WTC11 (cell line): Measurements from ENCODE around the gene IFT52.

Experiments used
- NR1H2 ChIP-seq: sonication (generic); formaldehyde crosslinking; IDR thresholded peaks from 2 replicates; pipeline ENCODE4 v1.9.0; 2021; ENCODE audit warnings: mild to moderate bottlenecking, moderate library complexity, missing genetic modification reagents
- ZNF121 ChIP-seq: sonication (generic); formaldehyde crosslinking; IDR thresholded peaks from 2 replicates; pipeline ENCODE4 v1.8.0; 2023; ENCODE audit warnings: missing genetic modification reagents
- TF ChIP-seq, protein P1 (sequence below): sonication (generic); formaldehyde crosslinking; IDR thresholded peaks from 2 replicates; pipeline ENCODE4 v1.8.0; 2022; ENCODE audit warnings: mild to moderate bottlenecking, missing genetic modification reagents
- TF ChIP-seq, protein P2 (sequence below): sonication (generic); formaldehyde crosslinking; IDR thresholded peaks from 2 replicates; pipeline ENCODE4 v1.8.0; 2022; ENCODE audit warnings: mild to moderate bottlenecking, missing genetic modification reagents

DNA sequence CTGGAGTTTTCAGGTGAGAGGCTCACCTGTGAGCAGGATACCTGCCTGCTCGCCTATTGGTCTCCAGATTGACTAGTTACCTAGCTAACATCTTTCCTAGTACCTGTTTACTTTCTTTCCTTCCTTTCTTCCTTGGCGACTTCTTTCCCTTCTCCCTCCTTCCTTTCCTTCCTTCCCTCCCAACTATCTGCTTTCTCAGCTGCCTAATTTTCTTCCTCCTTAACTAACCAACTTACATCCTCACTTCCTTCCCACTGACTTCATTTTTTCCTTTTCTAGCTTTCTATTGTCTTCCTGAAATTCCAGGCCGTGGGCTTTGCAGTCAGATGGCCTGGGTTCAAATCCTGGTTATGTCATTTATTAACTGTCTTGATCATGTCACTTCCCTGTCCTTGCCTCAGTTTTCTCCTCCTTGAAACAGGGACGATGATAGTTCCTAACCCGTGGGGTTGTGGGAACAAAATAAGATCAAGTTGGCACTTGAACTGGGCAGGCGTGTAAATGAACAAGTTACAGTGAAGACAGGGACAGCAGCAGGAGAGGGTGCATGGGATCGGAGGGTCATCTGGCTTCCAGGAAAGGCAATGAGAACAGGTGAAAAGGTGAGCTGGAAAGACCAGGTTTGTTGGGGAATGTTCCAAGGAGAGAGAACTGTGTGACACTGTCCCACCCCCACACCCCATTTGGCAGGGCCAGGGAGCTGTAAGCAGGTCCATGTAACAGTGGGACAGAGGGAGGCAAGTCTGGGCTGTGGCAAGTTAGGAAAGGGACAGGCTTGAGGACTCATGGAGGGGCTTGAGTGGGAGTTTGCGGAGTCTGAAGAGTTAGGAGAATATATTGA is 31.4 kb upstream of the IFT52 start:
- TF ChIP-seq, protein P1, sequence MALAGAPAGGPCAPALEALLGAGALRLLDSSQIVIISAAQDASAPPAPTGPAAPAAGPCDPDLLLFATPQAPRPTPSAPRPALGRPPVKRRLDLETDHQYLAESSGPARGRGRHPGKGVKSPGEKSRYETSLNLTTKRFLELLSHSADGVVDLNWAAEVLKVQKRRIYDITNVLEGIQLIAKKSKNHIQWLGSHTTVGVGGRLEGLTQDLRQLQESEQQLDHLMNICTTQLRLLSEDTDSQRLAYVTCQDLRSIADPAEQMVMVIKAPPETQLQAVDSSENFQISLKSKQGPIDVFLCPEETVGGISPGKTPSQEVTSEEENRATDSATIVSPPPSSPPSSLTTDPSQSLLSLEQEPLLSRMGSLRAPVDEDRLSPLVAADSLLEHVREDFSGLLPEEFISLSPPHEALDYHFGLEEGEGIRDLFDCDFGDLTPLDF, result no peak
- TF ChIP-seq, protein P2, sequence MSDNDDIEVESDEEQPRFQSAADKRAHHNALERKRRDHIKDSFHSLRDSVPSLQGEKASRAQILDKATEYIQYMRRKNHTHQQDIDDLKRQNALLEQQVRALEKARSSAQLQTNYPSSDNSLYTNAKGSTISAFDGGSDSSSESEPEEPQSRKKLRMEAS, result no peak
- TF ChIP-seq ZNF121 (no peak), NR1H2 (no peak)
